AG09309 (cell line): ENCODE results near the gene MYL5.

ENCODE experiments used
- DNase-seq: peaks from one replicate; pipeline ENCODE4 v3.0.0-alpha.2; 2010; ENCODE audit warnings: low read depth
- H3K4me3 ChIP-seq: 2 replicates; pipeline ENCODE4 v1.5.1; 2011; ENCODE audit warnings: mild to moderate bottlenecking, low read depth, low read length, moderate library complexity; ENCODE audit not compliant: control insufficient read depth
- CTCF ChIP-seq: IDR thresholded peaks from 2 replicates; pipeline ENCODE4 v1.5.1; 2011; ENCODE audit warnings: mild to moderate bottlenecking, low read depth, low read length, inconsistent platforms; ENCODE audit not compliant: insufficient read depth, control insufficient read depth; ENCODE audit errors: missing control alignments

The MYL5 gene

DNA sequence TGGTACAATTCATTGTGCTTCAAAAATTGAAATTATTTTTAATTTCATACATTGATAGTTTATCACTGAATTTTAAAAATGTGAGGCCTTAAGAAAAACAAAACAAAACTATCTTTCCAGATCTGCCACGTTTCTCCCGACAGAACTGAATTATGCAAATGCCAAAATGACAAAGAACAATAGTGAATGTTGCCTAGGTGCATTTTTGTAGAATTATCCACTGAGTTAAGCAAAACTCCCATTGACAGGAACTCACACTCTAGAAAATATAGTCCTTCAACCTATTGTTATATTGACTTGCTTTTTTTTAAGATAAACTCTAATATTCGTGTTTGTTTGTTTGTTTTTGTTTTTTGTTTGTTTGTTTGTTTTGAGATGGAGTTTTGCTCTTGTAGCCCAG is 37.8 kb downstream of the MYL5 start:
- TF ChIP-seq CTCF = no peak
- H3K4me3 ChIP-seq = no peak overlapping the region
- DNase-seq = no peak

DNA sequence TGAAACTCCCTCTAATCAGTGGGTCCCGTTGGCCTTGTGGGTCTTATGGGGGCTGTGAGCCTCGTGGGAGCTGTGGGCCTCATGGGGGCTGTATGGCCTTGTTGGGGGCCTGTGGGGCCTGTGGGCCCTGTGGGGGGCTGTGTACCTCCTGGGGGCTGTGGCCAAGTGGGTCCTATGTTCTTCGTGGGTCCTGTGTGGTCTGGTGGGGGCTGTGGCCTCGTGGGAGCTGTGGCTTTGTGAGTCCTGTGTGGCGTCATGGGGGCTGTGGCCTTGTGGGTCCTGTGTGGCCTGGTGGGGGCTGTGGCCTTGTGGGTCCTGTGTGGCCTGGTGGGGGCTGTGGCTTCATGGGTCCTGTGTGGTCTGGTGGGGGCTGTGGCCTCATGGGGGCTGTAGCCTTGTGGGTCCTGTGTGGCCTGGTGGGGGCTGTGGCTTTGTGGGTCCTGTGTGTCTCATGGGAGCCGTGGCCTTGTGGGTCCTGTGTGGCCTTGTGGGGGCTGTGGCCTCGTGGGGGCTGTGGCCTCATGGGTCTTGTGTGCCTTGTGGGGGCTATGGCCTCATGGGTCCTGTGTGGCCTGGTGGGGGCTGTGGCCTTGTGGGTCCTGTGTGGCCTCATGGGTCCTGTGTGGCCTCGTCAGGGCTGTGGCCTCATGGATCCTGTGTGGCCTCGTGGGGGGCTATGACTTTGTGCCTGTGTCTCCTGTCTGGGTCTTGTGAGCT is 38.7 kb downstream of the MYL5 start:
- DNase-seq = no peak
- TF ChIP-seq CTCF = no peak
- H3K4me3 ChIP-seq = no peak overlapping the region

- no peak overlapping the region for H3K4me3 ChIP-seq
- no peak for DNase-seq
- no peak for TF ChIP-seq CTCF
Measured at GRCh38 chr4:714087-714486, 39.7 kb downstream of the MYL5 start.

- no peak overlapping the region for H3K4me3 ChIP-seq
- no peak for TF ChIP-seq CTCF
- no peak for DNase-seq
Measured at GRCh38 chr4:717601-718320, 43.4 kb downstream of the MYL5 start.

GRCh38 chr4:718460-718859 is 44.1 kb downstream of the MYL5 start:
- DNase-seq = no peak
- no peak for TF ChIP-seq CTCF
- H3K4me3 ChIP-seq = no peak overlapping the region

GRCh38 chr4:720111-720860 is 45.9 kb downstream of the MYL5 start:
- no peak for DNase-seq
- no peak overlapping the region for H3K4me3 ChIP-seq
- TF ChIP-seq CTCF = no peak
